Glomerular endothelial cell (primary cell): ENCODE data around the gene ZFP92. TPM values are rescaled to one million over a fixed set of nuclear protein-coding genes. Genes with fewer than 3 reads are reported as not detected.

Source experiments
- DNase-seq: peaks from one replicate; pipeline ENCODE4 v3.0.0-alpha.2; 2011; ENCODE audit warnings: low read depth, low spot score; ENCODE audit errors: extremely low read depth
- total RNA-seq: library from RNA; depleted of rRNA; stranded (reverse); fragments of >200 nt; gene quantifications from 2 replicates; pipeline ENCODE4 v1.2.3, GENCODE V29; 2015

ZFP92 gene
- total RNA-seq, 1 donor from 2014 or later = 0.58 TPM

- DNase-seq = no peak
These were observed 39.6 kb downstream of the ZFP92 start for GRCh38 chrX:153450949-153451277.

GRCh38 chrX:153454901-153455550 is 43.8 kb downstream of the ZFP92 start:
- DNase-seq = no peak

GRCh38 chrX:153455571-153455970 is 44.3 kb downstream of the ZFP92 start:
- no peak for DNase-seq

- DNase-seq = no peak
These were observed 44.9 kb downstream of the ZFP92 start for GRCh38 chrX:153456161-153456560.

- no peak for DNase-seq
These were observed 45.4 kb downstream of the ZFP92 start for GRCh38 chrX:153456704-153457103.

- DNase-seq = no peak
These were observed 46.0 kb downstream of the ZFP92 start for GRCh38 chrX:153457136-153457825.

GRCh38 chrX:153457827-153458466 is 46.7 kb downstream of the ZFP92 start:
- no peak for DNase-seq

GRCh38 chrX:153458476-153458875 is 47.2 kb downstream of the ZFP92 start:
- no peak for DNase-seq

- no peak for DNase-seq
These were observed 48.7 kb downstream of the ZFP92 start for GRCh38 chrX:153459986-153460385.

- DNase-seq = no peak
These were observed 49.6 kb downstream of the ZFP92 start for GRCh38 chrX:153460826-153461225.

Other genes starting within 250 kb of the ZFP92 start
- gene MAGEA1, start 232.2 kb upstream of the ZFP92 start, total RNA-seq = not detected in 2 replicates
- not detected in 2 replicates for gene PNMA6F, start 89.7 kb upstream of the ZFP92 start, total RNA-seq
- 7.4 and 8.8 TPM in 2 replicates for gene ZNF275, start 77.3 kb upstream of the ZFP92 start, total RNA-seq
- gene PNMA6E, start 10.1 kb upstream of the ZFP92 start, total RNA-seq = not detected in 2 replicates
- gene TREX2, start 34.6 kb downstream of the ZFP92 start, total RNA-seq = 1.4 and 3.2 TPM in 2 replicates
- gene HAUS7, start 59.1 kb downstream of the ZFP92 start, total RNA-seq = 14.2 and 20.2 TPM in 2 replicates
- 5.9 and 166 TPM in 2 replicates for gene BGN, start 83.5 kb downstream of the ZFP92 start, total RNA-seq
- gene ATP2B3, start 106.2 kb downstream of the ZFP92 start, total RNA-seq = not detected in 2 replicates
- gene CCNQ, start 187.7 kb downstream of the ZFP92 start, total RNA-seq = 34.1 and 35.2 TPM in 2 replicates
- 0.76 TPM in 1 of 2 replicates, not detected in the other for gene DUSP9, start 235.7 kb downstream of the ZFP92 start, total RNA-seq